HCT116 (cell line): ENCODE data around the gene PPP2R5D. TPM values are rescaled to one million over a fixed set of nuclear protein-coding genes. Genes with fewer than 3 reads are reported as not detected.

Experiments used
- ATAC-seq: fragments of 200-7000 bp; cut with Tn5 transposase; 2 replicates; pipeline ENCODE4 v1.9.1; 2020; ENCODE audit warnings: mild to moderate bottlenecking, moderate library complexity
- BruUV-seq: library from RNA; stranded (reverse); fragments of 400-500 nt; replicated peaks from 2 replicates; lab custom pipeline; 2021; lab: Mats Ljungman, UMichigan
- CTCF ChIA-PET: fragments of 300-600 bp; sonication (Branson Sonifier 250); formaldehyde crosslinking; loops from one replicate; lab custom pipeline; 2021; ENCODE audit warnings: antibody characterized with exemption; lab: Charles Lee
- POLR2A ChIA-PET: fragments of 300-600, 350-600 bp; sonication (Branson Sonifier 250); formaldehyde crosslinking; loops from one replicate; lab custom pipeline; 2021; ENCODE audit warnings: antibody characterized with exemption; lab: Charles Lee
- RAD21 ChIA-PET, 2 experiments: fragments of 300-600 bp; sonication (Branson Sonifier 250); formaldehyde crosslinking; loops; one replicate each; lab custom pipeline; 2023; ENCODE audit warnings: low total read pairs in 2 of 2; ENCODE audit not compliant: uncharacterized antibody in 2 of 2, unreplicated experiment in 2 of 2, low non-redundant PET in 1 of 2; lab: Charles Lee
- DNase-seq: peaks from one replicate; pipeline ENCODE4 v3.0.0-alpha.2; 2010; ENCODE audit warnings: low read depth, low spot score
- H2AFZ ChIP-seq: fragments of 200-600 bp; shearing (Covaris generic), sonication (generic); 2 replicates; pipeline ENCODE4 v1.6.1; 2017; ENCODE audit warnings: low read depth, mixed run types, mixed read lengths, antibody characterized with exemption, low read length; ENCODE audit not compliant: poor library complexity, severe bottlenecking
- H3K27ac ChIP-seq: 2 replicates; pipeline ENCODE4 v1.5.1; 2012; ENCODE audit warnings: low read depth, low read length
- H3K27me3 ChIP-seq: fragments of 200-600 bp; sonication (generic); 2 replicates; pipeline ENCODE4 v1.6.1; 2016; ENCODE audit warnings: mixed run types, low read length, mixed read lengths; ENCODE audit not compliant: insufficient read depth
- H3K36me3 ChIP-seq, 2 experiments: fragments of 200-500 bp in 1 of 2; fragments of 200-600 bp in 1 of 2; sonication (Bioruptor generic) in 1 of 2; sonication (generic) in 1 of 2; 2 replicates each; pipeline versions ENCODE4 v1.5.1 to v1.6.1; 2014 to 2016; ENCODE audit warnings: low read length in 2 of 2, inconsistent platforms in 1 of 2, mixed read lengths in 1 of 2, mixed run types in 1 of 2; ENCODE audit not compliant: insufficient read depth in 2 of 2, control insufficient read depth in 1 of 2
- H3K4me1 ChIP-seq, 2 experiments: fragments of 200-600 bp in 1 of 2; sonication (generic) in 1 of 2; 2 replicates each; pipeline versions ENCODE4 v1.5.1 to v1.6.1; 2012 to 2017; ENCODE audit warnings: low read length in 2 of 2, inconsistent platforms in 1 of 2, mild to moderate bottlenecking in 1 of 2, mixed read lengths in 1 of 2, mixed run types in 1 of 2, moderate library complexity in 1 of 2; ENCODE audit not compliant: insufficient read depth in 2 of 2, control insufficient read depth in 1 of 2
- H3K4me2 ChIP-seq: fragments of 200-600 bp; sonication (generic); 2 replicates; pipeline ENCODE4 v1.6.1; 2017; ENCODE audit warnings: mixed run types, low read length, mixed read lengths
- H3K4me3 ChIP-seq, 2 experiments: fragments of 200-600 bp in 1 of 2; sonication (generic) in 1 of 2; replicated peaks in 1 of 2; 2 replicates each; pipeline ENCODE4 v1.5.1; 2011 to 2016; ENCODE audit warnings: low read length in 2 of 2, control low read depth in 1 of 2, low read depth in 1 of 2, mild to moderate bottlenecking in 1 of 2, mixed read lengths in 1 of 2, mixed run types in 1 of 2
- H3K79me2 ChIP-seq: fragments of 200-600 bp; sonication (generic); 2 replicates; pipeline ENCODE4 v1.6.1; 2017; ENCODE audit warnings: mild to moderate bottlenecking, mixed run types, low read length, moderate library complexity, mixed read lengths; ENCODE audit not compliant: insufficient read depth
- H3K9ac ChIP-seq: fragments of 200-600 bp; sonication (generic); 2 replicates; pipeline ENCODE4 v1.6.1; 2016; ENCODE audit warnings: low read length, mixed read lengths
- H3K9me2 ChIP-seq: fragments of 200-600 bp; sonication (generic), shearing (Covaris generic); 2 replicates; pipeline ENCODE4 v1.6.1; 2017; ENCODE audit warnings: mixed run types, mild to moderate bottlenecking, moderate library complexity; ENCODE audit not compliant: insufficient read depth
- H3K9me3 ChIP-seq, 2 experiments: fragments of 200-500 bp in 1 of 2; fragments of 200-600 bp in 1 of 2; sonication (Bioruptor generic) in 1 of 2; sonication (generic) in 1 of 2; 2 replicates each; pipeline ENCODE4 v1.6.1; 2014 to 2017; ENCODE audit warnings: low read length in 2 of 2, mixed read lengths in 2 of 2, inconsistent platforms in 1 of 2, low read depth in 1 of 2, mild to moderate bottlenecking in 1 of 2, mixed run types in 1 of 2, moderate library complexity in 1 of 2; ENCODE audit not compliant: control insufficient read depth in 1 of 2, insufficient read depth in 1 of 2
- H4K20me1 ChIP-seq: fragments of 200-600 bp; sonication (generic), shearing (Covaris generic); 2 replicates; pipeline ENCODE4 v1.6.1; 2017; ENCODE audit warnings: mixed run types, mild to moderate bottlenecking, moderate library complexity; ENCODE audit not compliant: insufficient read depth
- CEBPB ChIP-seq: IDR thresholded peaks from 2 replicates; pipeline ENCODE4 v1.6.1; 2012; ENCODE audit warnings: low read depth
- ELF1 ChIP-seq: IDR thresholded peaks from 2 replicates; pipeline ENCODE4 v1.6.1; 2012; ENCODE audit warnings: low read depth, borderline replicate concordance
- JUND ChIP-seq: IDR thresholded peaks from 2 replicates; pipeline ENCODE4 v1.6.1; 2012
- POLR2A ChIP-seq: IDR thresholded peaks from 2 replicates; pipeline ENCODE4 v1.7.0; 2011; ENCODE audit warnings: borderline replicate concordance; ENCODE audit not compliant: insufficient read depth, insufficient read length; ENCODE audit errors: extremely low read depth
- TCF7L2 ChIP-seq: IDR thresholded peaks from 2 replicates; pipeline ENCODE4 v1.7.0; 2011; ENCODE audit warnings: borderline replicate concordance, inconsistent platforms; ENCODE audit not compliant: insufficient read depth, insufficient read length; ENCODE audit errors: extremely low read depth
- YY1 ChIP-seq: IDR thresholded peaks from 2 replicates; pipeline ENCODE4 v1.6.1; 2011; ENCODE audit warnings: low read length, low read depth, moderate library complexity, mild to moderate bottlenecking; ENCODE audit not compliant: insufficient replicate concordance; ENCODE audit errors: extremely low read depth
- ZBTB33 ChIP-seq: IDR thresholded peaks from 2 replicates; pipeline ENCODE4 v1.6.1; 2011; ENCODE audit warnings: mild to moderate bottlenecking, low read length, moderate library complexity; ENCODE audit not compliant: insufficient replicate concordance; ENCODE audit errors: extremely low read depth
- intact Hi-C: fragments of 100-400 bp; cut with micrococcal nuclease; formaldehyde crosslinking; loops from 2 replicates; pipeline ENCODE4 v1.10.0; 2022
- total RNA-seq: library from RNA; stranded (reverse); gene quantifications from one replicate; pipeline ENCODE4 v1.2.1, GENCODE V29; 2021; ENCODE audit not compliant: unreplicated experiment

Gene PPP2R5D
- total RNA-seq, 1 experiment from 2014 or later = 49.6 TPM

- BruUV-seq = no TSS peak
These were observed 17.5 kb downstream of the PPP2R5D start for GRCh38 chr6:43001843-43002242.

More at GRCh38 chr6:43001843-43002242, 17.5 kb downstream of the PPP2R5D start:
- Histone ChIP-seq H4K20me1 (no peaks in the 10 kb centered on the region), H3K4me3 (no peak overlapping the region), H2AFZ (no peak overlapping the region), H3K9ac (no peak overlapping the region), H3K4me1 (no peaks in the 10 kb centered on the region), H3K36me3 (peaks cover 0 to 3% of the 10 kb centered on the region in 2 experiments; a peak in 1 of 4 replicates), H3K79me2 (0 out of 2 replicates have a peak, but pooled peaks cover 2% of the 10 kb centered on the region), H3K9me2 (no peaks in the 10 kb centered on the region), H3K27ac (no peak overlapping the region), H3K4me2 (no peak overlapping the region), H3K27me3 (no peaks in the 10 kb centered on the region), H3K9me3 (no peaks in the 10 kb centered on the region)
- ATAC-seq (no peak), DNase-seq (no peak)
- CTCF ChIA-PET = no interaction called here
- RAD21 ChIA-PET = no interaction called here
- TF ChIP-seq TCF7L2 (no peak), YY1 (no peak), CEBPB (no peak), ELF1 (no peak), POLR2A (no peak), ZBTB33 (no peak), JUND (no peak)
- POLR2A ChIA-PET = no interaction called here
- intact Hi-C loops = no loop called here
